Nephron (organoid): ENCODE measurements around the gene IL31.

Experiments
- H3K27ac Mint-ChIP-seq, 3 experiments: 2 replicates each; pipeline ENCODE4 v1.8.0; 2020; ENCODE audit warnings: mixed read lengths in 3 of 3, mild to moderate bottlenecking in 2 of 3, moderate library complexity in 1 of 3
- H3K27me3 Mint-ChIP-seq: 2 replicates; pipeline ENCODE4 v1.8.0; 2021; ENCODE audit warnings: low read depth, mild to moderate bottlenecking, moderate library complexity, mixed read lengths
- H3K36me3 Mint-ChIP-seq: 2 replicates; pipeline ENCODE4 v1.8.0; 2020; ENCODE audit warnings: low read depth, mixed read lengths
- H3K4me1 Mint-ChIP-seq: 2 replicates; pipeline ENCODE4 v1.8.0; 2020; ENCODE audit warnings: mixed read lengths
- H3K4me3 Mint-ChIP-seq, 3 experiments: 2 replicates each; pipeline ENCODE4 v1.8.0; 2020; ENCODE audit warnings: mild to moderate bottlenecking in 3 of 3, mixed read lengths in 3 of 3, moderate library complexity in 2 of 3
- H3K9me3 Mint-ChIP-seq: 2 replicates; pipeline ENCODE4 v1.8.0; 2020; ENCODE audit warnings: mixed read lengths
- TF ChIP-seq, protein P1 (sequence below), 3 experiments: fragments of 200-600 bp; sonication (generic); IDR thresholded peaks; one replicate each; pipeline ENCODE4 v1.5.0; 2021; ENCODE audit warnings: antibody characterized with exemption in 3 of 3; ENCODE audit not compliant: unreplicated experiment in 3 of 3

The IL31 gene

DNA sequence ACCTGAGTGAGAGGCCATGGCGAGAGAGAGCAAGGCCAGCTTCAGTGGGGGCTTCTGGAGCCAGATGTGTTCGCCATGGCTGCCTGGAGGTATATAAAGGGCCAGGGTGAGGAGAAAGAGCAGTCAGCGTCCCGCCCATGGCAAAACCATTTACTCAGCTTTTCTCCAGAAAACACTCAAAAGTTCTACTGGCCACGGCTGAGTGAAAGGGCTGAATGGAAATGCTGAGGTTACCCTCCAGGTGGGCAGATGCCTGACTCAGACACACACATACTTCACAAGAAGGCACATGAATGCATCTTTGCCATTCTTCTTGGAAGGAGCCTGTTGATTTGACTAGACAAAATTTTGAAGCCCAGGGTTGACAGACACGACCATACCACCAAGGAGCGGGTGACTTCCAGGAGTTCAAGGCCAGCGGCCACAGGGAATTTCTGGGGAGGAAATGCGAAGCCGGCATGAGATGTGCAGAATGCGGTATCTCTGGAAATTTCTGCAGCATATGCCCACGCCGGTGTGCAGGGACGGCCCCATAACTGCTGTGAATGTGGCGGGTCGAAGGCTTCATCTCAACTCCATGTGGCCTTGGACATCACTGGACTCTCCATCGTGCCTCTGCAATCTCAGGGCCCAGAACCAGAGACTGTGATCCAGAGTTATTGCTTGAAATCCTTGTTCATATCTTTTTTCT lies at the start of gene IL31:
TSS of gene IL31 (minus strand) at position 67 of the 691 bp plus-strand sequence. CDS start at position 18, 49 bp downstream.
- Mint-ChIP-seq H3K27me3 (peaks cover 21% of the 10 kb centered on the region), H3K27ac (no peak within 1 kb of the TSS)

DNA sequence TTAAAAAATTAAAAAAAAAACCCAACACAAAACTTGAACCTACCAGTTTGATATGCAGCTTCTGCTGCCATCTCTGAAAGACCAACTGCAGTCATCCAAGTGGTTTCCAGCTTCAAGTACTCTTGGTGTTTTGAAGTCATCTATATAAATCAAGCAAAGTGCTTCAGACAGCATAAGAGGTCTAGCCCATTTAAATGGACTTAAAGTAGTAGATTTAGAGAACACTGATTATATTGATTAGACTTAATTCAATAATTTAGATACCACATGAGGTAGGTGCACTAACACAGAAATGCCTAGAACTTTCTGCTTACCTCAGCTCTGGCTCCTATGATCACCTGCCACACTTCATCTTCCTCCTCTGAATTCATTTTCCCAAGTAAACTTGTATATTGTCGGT lies 42.4 kb upstream of the IL31 start:
- TF ChIP-seq, protein P1, sequence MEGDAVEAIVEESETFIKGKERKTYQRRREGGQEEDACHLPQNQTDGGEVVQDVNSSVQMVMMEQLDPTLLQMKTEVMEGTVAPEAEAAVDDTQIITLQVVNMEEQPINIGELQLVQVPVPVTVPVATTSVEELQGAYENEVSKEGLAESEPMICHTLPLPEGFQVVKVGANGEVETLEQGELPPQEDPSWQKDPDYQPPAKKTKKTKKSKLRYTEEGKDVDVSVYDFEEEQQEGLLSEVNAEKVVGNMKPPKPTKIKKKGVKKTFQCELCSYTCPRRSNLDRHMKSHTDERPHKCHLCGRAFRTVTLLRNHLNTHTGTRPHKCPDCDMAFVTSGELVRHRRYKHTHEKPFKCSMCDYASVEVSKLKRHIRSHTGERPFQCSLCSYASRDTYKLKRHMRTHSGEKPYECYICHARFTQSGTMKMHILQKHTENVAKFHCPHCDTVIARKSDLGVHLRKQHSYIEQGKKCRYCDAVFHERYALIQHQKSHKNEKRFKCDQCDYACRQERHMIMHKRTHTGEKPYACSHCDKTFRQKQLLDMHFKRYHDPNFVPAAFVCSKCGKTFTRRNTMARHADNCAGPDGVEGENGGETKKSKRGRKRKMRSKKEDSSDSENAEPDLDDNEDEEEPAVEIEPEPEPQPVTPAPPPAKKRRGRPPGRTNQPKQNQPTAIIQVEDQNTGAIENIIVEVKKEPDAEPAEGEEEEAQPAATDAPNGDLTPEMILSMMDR (IDR thresholded peaks at IDR 0.05; ENCODE audit: unreplicated experiment in 3 of 3) = no peak
- H3K4me1 Mint-ChIP-seq = no peaks in the 10 kb centered on the region
- peaks cover 62% of the 10 kb centered on the region for H3K36me3 Mint-ChIP-seq
- no peaks in the 10 kb centered on the region for H3K27me3 Mint-ChIP-seq
- H3K9me3 Mint-ChIP-seq = no peaks in the 10 kb centered on the region
- no peak overlapping the region for H3K27ac Mint-ChIP-seq
- H3K4me3 Mint-ChIP-seq = no peak overlapping the region

More for the DNA sequence above, at the start of gene IL31:
- Mint-ChIP-seq H3K9me3 (no peaks in the 10 kb centered on the region), H3K36me3 (no peaks in the 10 kb centered on the region), H3K4me3 (no peak within 1 kb of the TSS), H3K4me1 (no peaks in the 10 kb centered on the region)
- TF ChIP-seq, protein P1 (IDR thresholded peaks at IDR 0.05; ENCODE audit: unreplicated experiment in 3 of 3) = no peak

DNA sequence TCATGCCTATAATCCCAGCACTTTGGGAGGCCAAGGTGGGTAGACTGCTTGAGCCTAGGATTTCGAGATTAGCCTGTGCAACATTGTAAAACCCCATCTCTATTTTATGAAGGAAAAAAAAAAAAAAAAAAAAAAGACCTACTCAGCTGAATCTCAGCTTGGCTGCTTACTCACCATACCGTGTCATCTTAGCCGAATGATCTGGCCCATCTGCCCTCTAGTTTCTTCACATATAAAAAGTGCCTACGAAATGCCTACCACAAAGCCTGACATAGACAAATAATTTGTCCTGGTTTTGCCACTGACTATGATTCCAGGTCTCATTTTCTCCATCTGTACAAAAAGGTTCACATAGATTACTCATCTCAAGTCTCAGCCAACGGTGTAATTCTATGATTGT lies 41.8 kb upstream of the IL31 start:
- Mint-ChIP-seq H3K9me3 (no peaks in the 10 kb centered on the region), H3K27ac (no peak overlapping the region), H3K27me3 (no peaks in the 10 kb centered on the region), H3K4me3 (no peak overlapping the region), H3K36me3 (peaks cover 60% of the 10 kb centered on the region), H3K4me1 (no peaks in the 10 kb centered on the region)
- TF ChIP-seq, protein P1 (IDR thresholded peaks at IDR 0.05; ENCODE audit: unreplicated experiment in 3 of 3) = no peak

DNA sequence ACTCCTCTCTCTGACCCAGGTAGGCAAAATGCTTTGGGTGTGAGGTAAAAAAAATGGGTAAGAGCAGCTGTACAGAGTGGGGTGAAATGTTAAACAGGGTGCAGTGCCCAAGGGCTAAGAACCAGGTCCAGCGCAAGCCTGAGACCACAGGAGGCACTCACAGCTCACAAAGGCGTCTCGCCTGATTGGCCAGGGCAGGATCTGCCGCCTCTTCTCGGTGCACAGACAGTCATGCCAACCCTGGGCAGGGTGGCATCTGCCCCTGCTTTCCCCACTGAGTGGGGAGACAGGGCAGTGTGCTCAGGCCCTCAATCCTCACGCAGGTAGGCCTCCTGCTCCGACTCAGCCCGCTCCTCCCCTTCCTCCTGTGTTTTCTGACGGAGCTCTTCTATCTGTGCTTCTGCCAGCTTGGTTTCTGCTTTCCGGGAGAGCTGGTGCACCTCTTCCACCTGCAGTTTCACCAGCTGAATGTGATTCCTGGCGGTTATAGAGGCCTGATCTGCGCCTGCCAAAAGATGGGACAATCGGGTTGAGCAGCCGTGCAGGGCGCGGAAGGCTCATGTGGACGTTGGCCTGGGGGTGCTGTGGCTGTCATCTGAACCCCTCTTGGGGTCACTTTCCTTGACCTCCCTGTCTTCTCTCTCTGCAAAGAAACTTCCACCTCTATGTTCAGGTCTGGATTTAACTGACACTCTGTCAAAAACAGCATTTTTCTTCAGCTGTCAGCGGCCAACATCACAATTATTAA lies 34.2 kb upstream of the IL31 start:
- Mint-ChIP-seq H3K4me3 (no peak overlapping the region), H3K36me3 (peaks cover 40% of the 10 kb centered on the region), H3K27me3 (peaks cover 43% of the 10 kb centered on the region), H3K27ac (no peak overlapping the region), H3K9me3 (no peaks in the 10 kb centered on the region), H3K4me1 (peaks cover 5% of the 10 kb centered on the region)
- TF ChIP-seq, protein P1 (IDR thresholded peaks at IDR 0.05; ENCODE audit: unreplicated experiment in 3 of 3) = no peak

DNA sequence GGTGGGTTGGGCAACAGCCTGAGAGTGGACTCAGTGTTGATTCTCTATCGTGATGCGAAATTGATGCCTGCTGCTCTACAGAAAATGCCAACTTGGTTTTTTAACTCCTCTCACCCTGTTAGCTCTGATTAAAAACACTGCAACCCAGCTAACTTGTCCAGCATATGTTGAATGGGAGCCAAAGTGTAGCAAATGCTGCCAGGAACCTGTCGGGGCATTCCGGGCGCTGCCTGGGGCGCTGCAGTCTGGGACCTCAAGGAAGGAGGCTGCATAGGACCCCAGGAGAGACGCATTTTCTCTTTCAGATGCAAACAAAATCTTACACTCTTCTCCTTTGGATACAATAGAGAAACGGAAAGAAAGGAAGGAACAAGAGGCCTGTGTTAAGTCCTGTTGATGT lies 33.4 kb upstream of the IL31 start:
- H3K4me3 Mint-ChIP-seq = no peak overlapping the region
- TF ChIP-seq, protein P1 (IDR thresholded peaks at IDR 0.05; ENCODE audit: unreplicated experiment in 3 of 3) = no peak
- no peaks in the 10 kb centered on the region for H3K9me3 Mint-ChIP-seq
- peaks cover 36% of the 10 kb centered on the region for H3K36me3 Mint-ChIP-seq
- H3K27me3 Mint-ChIP-seq = peaks cover 51% of the 10 kb centered on the region
- H3K27ac Mint-ChIP-seq = no peak overlapping the region
- peaks cover 5% of the 10 kb centered on the region for H3K4me1 Mint-ChIP-seq
